HCT116 (cell line): Measurements from ENCODE around the gene PLEKHA6. TPM values are rescaled to one million over a fixed set of nuclear protein-coding genes. Genes with fewer than 3 reads are reported as not detected.

ENCODE experiments used
- ATAC-seq: fragments of 200-7000 bp; cut with Tn5 transposase; 2 replicates; pipeline ENCODE4 v1.9.1; 2020; ENCODE audit warnings: mild to moderate bottlenecking, moderate library complexity
- BruUV-seq: library from RNA; stranded (reverse); fragments of 400-500 nt; replicated peaks from 2 replicates; lab custom pipeline; 2021; lab: Mats Ljungman, UMichigan
- CTCF ChIA-PET: fragments of 300-600 bp; sonication (Branson Sonifier 250); formaldehyde crosslinking; loops from one replicate; lab custom pipeline; 2021; ENCODE audit warnings: antibody characterized with exemption; lab: Charles Lee
- POLR2A ChIA-PET: fragments of 300-600, 350-600 bp; sonication (Branson Sonifier 250); formaldehyde crosslinking; loops from one replicate; lab custom pipeline; 2021; ENCODE audit warnings: antibody characterized with exemption; lab: Charles Lee
- RAD21 ChIA-PET, 2 experiments: fragments of 300-600 bp; sonication (Branson Sonifier 250); formaldehyde crosslinking; loops; one replicate each; lab custom pipeline; 2023; ENCODE audit warnings: low total read pairs in 2 of 2; ENCODE audit not compliant: uncharacterized antibody in 2 of 2, unreplicated experiment in 2 of 2, low non-redundant PET in 1 of 2; lab: Charles Lee
- DNase-seq: peaks from one replicate; pipeline ENCODE4 v3.0.0-alpha.2; 2010; ENCODE audit warnings: low read depth, low spot score
- H2AFZ ChIP-seq: fragments of 200-600 bp; shearing (Covaris generic), sonication (generic); 2 replicates; pipeline ENCODE4 v1.6.1; 2017; ENCODE audit warnings: low read depth, mixed run types, mixed read lengths, antibody characterized with exemption, low read length; ENCODE audit not compliant: poor library complexity, severe bottlenecking
- H3K27ac ChIP-seq: 2 replicates; pipeline ENCODE4 v1.5.1; 2012; ENCODE audit warnings: low read depth, low read length
- H3K27me3 ChIP-seq: fragments of 200-600 bp; sonication (generic); 2 replicates; pipeline ENCODE4 v1.6.1; 2016; ENCODE audit warnings: mixed run types, low read length, mixed read lengths; ENCODE audit not compliant: insufficient read depth
- H3K36me3 ChIP-seq, 2 experiments: fragments of 200-500 bp in 1 of 2; fragments of 200-600 bp in 1 of 2; sonication (Bioruptor generic) in 1 of 2; sonication (generic) in 1 of 2; 2 replicates each; pipeline versions ENCODE4 v1.5.1 to v1.6.1; 2014 to 2016; ENCODE audit warnings: low read length in 2 of 2, inconsistent platforms in 1 of 2, mixed read lengths in 1 of 2, mixed run types in 1 of 2; ENCODE audit not compliant: insufficient read depth in 2 of 2, control insufficient read depth in 1 of 2
- H3K4me1 ChIP-seq, 2 experiments: fragments of 200-600 bp in 1 of 2; sonication (generic) in 1 of 2; 2 replicates each; pipeline versions ENCODE4 v1.5.1 to v1.6.1; 2012 to 2017; ENCODE audit warnings: low read length in 2 of 2, inconsistent platforms in 1 of 2, mild to moderate bottlenecking in 1 of 2, mixed read lengths in 1 of 2, mixed run types in 1 of 2, moderate library complexity in 1 of 2; ENCODE audit not compliant: insufficient read depth in 2 of 2, control insufficient read depth in 1 of 2
- H3K4me2 ChIP-seq: fragments of 200-600 bp; sonication (generic); 2 replicates; pipeline ENCODE4 v1.6.1; 2017; ENCODE audit warnings: mixed run types, low read length, mixed read lengths
- H3K4me3 ChIP-seq, 2 experiments: fragments of 200-600 bp in 1 of 2; sonication (generic) in 1 of 2; replicated peaks in 1 of 2; 2 replicates each; pipeline ENCODE4 v1.5.1; 2011 to 2016; ENCODE audit warnings: low read length in 2 of 2, control low read depth in 1 of 2, low read depth in 1 of 2, mild to moderate bottlenecking in 1 of 2, mixed read lengths in 1 of 2, mixed run types in 1 of 2
- H3K79me2 ChIP-seq: fragments of 200-600 bp; sonication (generic); 2 replicates; pipeline ENCODE4 v1.6.1; 2017; ENCODE audit warnings: mild to moderate bottlenecking, mixed run types, low read length, moderate library complexity, mixed read lengths; ENCODE audit not compliant: insufficient read depth
- H3K9ac ChIP-seq: fragments of 200-600 bp; sonication (generic); 2 replicates; pipeline ENCODE4 v1.6.1; 2016; ENCODE audit warnings: low read length, mixed read lengths
- H3K9me2 ChIP-seq: fragments of 200-600 bp; sonication (generic), shearing (Covaris generic); 2 replicates; pipeline ENCODE4 v1.6.1; 2017; ENCODE audit warnings: mixed run types, mild to moderate bottlenecking, moderate library complexity; ENCODE audit not compliant: insufficient read depth
- H3K9me3 ChIP-seq, 2 experiments: fragments of 200-500 bp in 1 of 2; fragments of 200-600 bp in 1 of 2; sonication (Bioruptor generic) in 1 of 2; sonication (generic) in 1 of 2; 2 replicates each; pipeline ENCODE4 v1.6.1; 2014 to 2017; ENCODE audit warnings: low read length in 2 of 2, mixed read lengths in 2 of 2, inconsistent platforms in 1 of 2, low read depth in 1 of 2, mild to moderate bottlenecking in 1 of 2, mixed run types in 1 of 2, moderate library complexity in 1 of 2; ENCODE audit not compliant: control insufficient read depth in 1 of 2, insufficient read depth in 1 of 2
- H4K20me1 ChIP-seq: fragments of 200-600 bp; sonication (generic), shearing (Covaris generic); 2 replicates; pipeline ENCODE4 v1.6.1; 2017; ENCODE audit warnings: mixed run types, mild to moderate bottlenecking, moderate library complexity; ENCODE audit not compliant: insufficient read depth
- ATF3 ChIP-seq: IDR thresholded peaks from 2 replicates; pipeline ENCODE4 v1.6.1; 2012
- CEBPB ChIP-seq: IDR thresholded peaks from 2 replicates; pipeline ENCODE4 v1.6.1; 2012; ENCODE audit warnings: low read depth
- CTCF ChIP-seq, 3 experiments: fragments of 200-600 bp in 1 of 3; sonication (generic) in 1 of 3; IDR thresholded peaks in 2 of 3; conservative IDR thresholded peaks in 1 of 3; 2 replicates each; pipeline ENCODE4 v1.5.1; 2012 to 2017; ENCODE audit warnings: low read depth in 2 of 3, low read length in 2 of 3, antibody characterized with exemption in 1 of 3, borderline replicate concordance in 1 of 3, control low read depth in 1 of 3, mild to moderate bottlenecking in 1 of 3, mixed read lengths in 1 of 3, mixed run types in 1 of 3, moderate library complexity in 1 of 3; ENCODE audit not compliant: insufficient read depth in 1 of 3
- EGR1 ChIP-seq: IDR thresholded peaks from 2 replicates; pipeline ENCODE4 v1.6.1; 2012; ENCODE audit warnings: low read depth
- FOSL1 ChIP-seq: IDR thresholded peaks from 2 replicates; pipeline ENCODE4 v1.6.1; 2012; ENCODE audit warnings: low read depth
- POLR2A ChIP-seq: IDR thresholded peaks from 2 replicates; pipeline ENCODE4 v1.7.0; 2011; ENCODE audit warnings: borderline replicate concordance; ENCODE audit not compliant: insufficient read depth, insufficient read length; ENCODE audit errors: extremely low read depth
- RAD21 ChIP-seq: IDR thresholded peaks from 2 replicates; pipeline ENCODE4 v1.6.1; 2012; ENCODE audit warnings: low read depth, mild to moderate bottlenecking
- REST ChIP-seq: IDR thresholded peaks from 2 replicates; pipeline ENCODE4 v1.6.1; 2012; ENCODE audit warnings: low read depth
- SIN3A ChIP-seq: IDR thresholded peaks from 2 replicates; pipeline ENCODE4 v1.6.1; 2012; ENCODE audit warnings: low read depth
- SP1 ChIP-seq: IDR thresholded peaks from 2 replicates; pipeline ENCODE4 v1.6.1; 2012; ENCODE audit warnings: low read depth
- ZFX ChIP-seq: fragments of 450-650 bp; IDR thresholded peaks from 2 replicates; pipeline ENCODE4 v1.6.1; 2017
- ZNF274 ChIP-seq: fragments of 200-500 bp; sonication (Bioruptor generic); IDR thresholded peaks from 2 replicates; pipeline ENCODE4 v1.6.1; 2014; ENCODE audit warnings: mild to moderate bottlenecking, low read depth, low read length, inconsistent platforms
- intact Hi-C: fragments of 100-400 bp; cut with micrococcal nuclease; formaldehyde crosslinking; loops from 2 replicates; pipeline ENCODE4 v1.10.0; 2022
- total RNA-seq: library from RNA; stranded (reverse); gene quantifications from one replicate; pipeline ENCODE4 v1.2.1, GENCODE V29; 2021; ENCODE audit not compliant: unreplicated experiment

PLEKHA6 gene
- total RNA-seq, 1 experiment from 2014 or later = 13.1 TPM

- ChIA-PET POLR2A (no interaction called here), RAD21 (no interaction called here), CTCF (interaction anchor here (2.0 kb wide), 1 partner anchor 92 kb away, joined by 6 read pairs; no protein-coding TSS in a partner anchor)
- BruUV-seq = no TSS peak
- Histone ChIP-seq H3K4me2 (no peak overlapping the region), H3K27me3 (no peaks in the 10 kb centered on the region), H3K9ac (no peak overlapping the region), H3K27ac (no peak overlapping the region), H3K79me2 (no peaks in the 10 kb centered on the region; the same call in 1 of the 2 replicates), H3K9me3 (no peaks in the 10 kb centered on the region), H3K4me1 (peaks cover 6 to 21% of the 10 kb centered on the region in 2 experiments), H3K4me3 (no peak overlapping the region), H3K9me2 (no peaks in the 10 kb centered on the region), H3K36me3 (no peaks in the 10 kb centered on the region), H4K20me1 (no peaks in the 10 kb centered on the region), H2AFZ (no peak overlapping the region)
- DNase-seq (no peak), ATAC-seq (no peak)
- TF ChIP-seq POLR2A = no peak
- no peak for TF ChIP-seq CTCF (IDR thresholded peaks at IDR 0.05 in 2 of 3, conservative IDR thresholded peaks at IDR 0.05 in 1 of 3; ENCODE audit: borderline replicate concordance in 1 of 3, insufficient read depth in 1 of 3, low read depth in 2 of 3, low read length in 2 of 3)
- intact Hi-C loops = no loop called here
Measured at GRCh38 chr1:204350312-204350711, 9.4 kb downstream of the PLEKHA6 start.

GRCh38 chr1:204349602-204350001 is 10.1 kb downstream of the PLEKHA6 start:
- intact Hi-C loops = no loop called here
- Histone ChIP-seq H3K9me2 (no peaks in the 10 kb centered on the region), H3K79me2 (no peaks in the 10 kb centered on the region; the same call in 1 of the 2 replicates), H3K9ac (no peak overlapping the region), H3K4me1 (peaks cover 6 to 21% of the 10 kb centered on the region in 2 experiments), H3K27me3 (no peaks in the 10 kb centered on the region), H3K9me3 (no peaks in the 10 kb centered on the region), H2AFZ (no peak overlapping the region), H3K4me2 (no peak overlapping the region), H3K27ac (no peak overlapping the region), H3K4me3 (no peak overlapping the region), H4K20me1 (no peaks in the 10 kb centered on the region), H3K36me3 (no peaks in the 10 kb centered on the region)
- ChIA-PET POLR2A (no interaction called here), CTCF (no interaction called here), RAD21 (no interaction called here)
- DNase-seq (no peak), ATAC-seq (no peak)
- no peak for TF ChIP-seq SIN3A
- no peak for TF ChIP-seq ZNF274
- TF ChIP-seq ATF3 = no peak
- no peak for TF ChIP-seq EGR1
- no peak for TF ChIP-seq CEBPB
- TF ChIP-seq FOSL1 = no peak
- TF ChIP-seq REST = no peak
- TF ChIP-seq SP1 = no peak
- TF ChIP-seq CTCF (IDR thresholded peaks at IDR 0.05 in 2 of 3, conservative IDR thresholded peaks at IDR 0.05 in 1 of 3; ENCODE audit: borderline replicate concordance in 1 of 3, insufficient read depth in 1 of 3, low read depth in 2 of 3, low read length in 2 of 3) = no peak
- TF ChIP-seq ZFX = no peak
- no peak for TF ChIP-seq RAD21
- no TSS peak for BruUV-seq
